GM18517 (cell line): Measurements from ENCODE around the gene TBL1X.
"Not testable (repeated sequence)": the region's sequence is repeated elsewhere in the genome, so short reads cannot be mapped to it uniquely, and the experiment has no call there.

Source experiments
- ATAC-seq: cut with Tn5 transposase; IDR thresholded peaks from one replicate; pipeline ENCODE4 v1.9.1; 2021; ENCODE audit warnings: mild to moderate bottlenecking, moderate library complexity; ENCODE audit not compliant: unreplicated experiment

The TBL1X gene

DNA sequence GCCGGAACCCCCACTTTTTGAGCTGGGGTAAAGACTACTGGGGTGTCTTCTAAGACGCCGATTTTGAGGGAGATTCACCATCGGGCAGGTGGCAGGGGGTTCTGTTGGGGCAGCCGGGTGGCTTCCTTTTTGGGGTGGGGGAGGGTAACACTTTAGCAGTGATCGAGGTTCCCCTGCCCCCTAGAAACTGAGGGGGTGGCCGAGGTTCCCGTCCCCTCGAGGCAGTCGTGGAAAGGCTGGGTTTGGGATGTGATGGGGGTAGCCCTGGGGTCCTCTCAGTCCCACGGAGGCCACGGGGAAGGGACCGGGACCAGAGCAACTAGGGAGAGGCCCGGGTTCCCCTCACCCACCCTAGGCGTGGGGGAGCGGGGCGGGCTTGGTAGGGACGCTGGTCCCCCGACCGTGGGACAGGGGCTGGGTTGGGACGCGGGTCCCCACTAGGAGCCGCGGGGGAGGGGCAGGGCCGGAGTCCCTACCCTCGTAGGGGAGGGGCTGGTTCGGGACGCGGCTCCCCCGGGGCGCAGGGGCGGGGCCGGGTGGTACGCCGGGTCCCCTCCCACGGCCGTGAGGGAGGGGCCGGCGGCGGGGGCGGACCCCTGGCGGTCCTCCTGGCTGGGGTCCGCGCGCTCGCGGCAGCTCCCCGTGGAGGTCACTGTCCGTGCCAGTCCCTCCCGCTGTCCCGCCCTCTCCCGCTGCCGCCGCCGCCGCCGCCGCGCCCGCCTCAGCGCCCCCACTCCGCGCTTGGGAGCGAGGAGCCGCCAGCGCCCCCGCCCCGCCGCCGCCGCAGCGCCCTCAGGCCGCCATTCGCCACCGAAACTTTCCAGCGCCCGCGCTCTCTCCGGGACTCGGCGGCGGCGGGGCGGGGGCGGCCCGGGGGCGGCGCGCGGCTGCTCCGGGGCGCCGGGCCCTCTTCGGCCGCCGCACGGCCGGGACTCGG is at the start of gene TBL1X:
Gene TBL1X (plus strand): TSS at position 624 of the 937 bp plus-strand sequence. CDS start 188,529 bp downstream, outside the sequence.
- no peak for ATAC-seq

DNA sequence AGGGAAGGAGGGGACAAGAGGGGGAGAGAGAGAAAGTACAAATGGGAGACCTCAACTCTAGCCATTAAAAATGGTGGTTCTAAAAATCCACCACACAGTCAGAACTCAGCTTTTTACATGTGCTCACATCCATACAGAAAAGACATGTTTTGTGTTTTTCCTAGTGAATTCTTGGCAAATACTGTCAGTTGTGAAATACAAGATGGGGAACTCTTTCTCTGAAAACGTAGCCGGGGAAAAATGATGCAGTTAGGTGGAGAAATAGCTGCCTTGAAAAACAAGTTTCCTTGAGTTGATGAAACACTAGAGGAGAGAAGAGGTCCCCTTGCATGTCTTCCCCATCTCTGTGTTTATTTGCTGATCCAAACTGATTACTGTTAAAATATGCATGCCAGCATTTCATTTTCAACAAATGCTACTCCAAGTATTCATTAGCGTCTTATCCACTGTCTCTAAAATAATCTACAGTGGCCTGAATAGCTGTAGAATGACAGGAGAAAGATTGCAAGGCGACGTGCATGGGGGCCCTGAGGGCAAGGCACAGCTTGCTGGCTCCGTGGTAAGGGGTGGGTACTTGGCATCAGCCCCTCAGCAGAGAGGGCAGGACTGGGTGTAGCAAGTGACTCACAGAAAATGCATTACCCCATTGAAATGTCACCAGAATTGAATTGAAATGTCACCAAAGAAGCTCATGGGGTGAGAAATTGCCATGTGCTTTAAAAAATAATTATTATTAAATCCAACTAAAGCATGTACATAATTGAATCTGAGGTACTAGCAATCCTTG is 48.1 kb upstream of the TBL1X start:
- ATAC-seq = no peak

- no peak for ATAC-seq
These were observed 46.6 kb upstream of the TBL1X start for GRCh38 chrX:9418262-9418661.

DNA sequence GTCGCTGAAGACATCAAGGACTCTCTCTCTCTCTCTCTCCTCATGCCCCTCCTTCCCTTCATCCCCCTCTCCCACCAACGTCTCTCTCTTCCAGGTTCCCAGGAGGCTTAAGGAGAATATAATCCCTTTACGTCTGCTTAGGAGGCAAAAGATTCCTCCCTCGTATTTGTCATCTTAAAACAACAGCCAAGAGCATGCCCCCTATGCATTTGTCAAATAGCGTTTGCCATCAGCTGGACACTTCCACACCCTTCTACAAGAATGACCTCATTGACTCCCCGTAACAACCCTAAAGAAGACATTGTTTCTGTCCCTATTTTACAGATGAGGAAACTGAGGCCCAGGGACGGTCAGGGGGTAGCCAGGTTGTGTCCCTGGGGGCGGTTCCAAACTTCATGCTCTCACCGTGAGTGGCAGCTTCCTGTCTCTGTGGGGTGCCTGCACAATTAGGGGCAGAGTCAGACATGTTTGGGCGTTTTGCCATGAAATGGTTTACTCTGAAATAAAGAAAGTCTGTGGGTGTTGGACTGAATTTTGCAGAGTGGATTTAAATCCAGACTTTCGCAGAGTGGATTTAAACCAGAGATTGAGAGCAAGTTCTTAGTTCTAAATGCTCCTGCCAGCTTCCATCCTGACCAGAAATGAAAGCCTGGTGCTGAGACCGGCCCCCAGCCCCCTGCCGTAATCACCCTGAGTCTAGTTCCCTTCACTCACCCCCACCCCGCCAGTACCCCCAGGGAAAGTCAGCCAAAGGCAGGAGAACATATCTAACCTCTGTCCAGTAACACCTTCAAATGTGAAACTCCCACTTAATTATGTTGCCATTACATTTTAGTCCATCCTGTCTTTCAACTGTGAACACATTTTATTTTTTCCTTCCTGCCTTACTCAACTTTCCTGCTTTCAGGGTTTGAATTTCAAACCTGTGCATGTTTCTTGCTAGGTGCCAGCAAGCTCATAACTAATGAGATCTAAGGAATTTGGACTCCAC is 44.3 kb upstream of the TBL1X start:
- no peak for ATAC-seq

DNA sequence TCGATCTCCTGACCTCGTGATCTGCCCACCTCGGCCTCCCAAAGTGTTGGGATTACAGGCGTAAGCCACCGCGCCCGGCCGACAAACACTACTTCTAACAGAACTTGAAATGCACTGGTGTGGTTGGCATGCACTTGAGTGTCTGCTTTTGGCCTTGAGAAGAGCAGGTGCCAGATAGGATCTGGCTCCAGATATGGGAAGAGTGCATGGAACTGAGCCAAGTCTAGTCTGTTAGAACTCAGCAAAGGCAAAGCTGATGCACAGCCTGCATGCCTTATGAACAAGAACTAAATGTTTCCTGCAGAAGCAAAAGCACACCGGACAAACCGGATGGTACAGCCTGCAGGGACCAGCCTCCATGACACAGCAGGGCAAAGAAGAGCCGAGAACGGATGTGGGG is 35.1 kb upstream of the TBL1X start:
- no peak for ATAC-seq

- ATAC-seq = no peak
These were observed 34.4 kb upstream of the TBL1X start for GRCh38 chrX:9430346-9430921.

GRCh38 chrX:9431281-9431680 is 33.6 kb upstream of the TBL1X start:
- no peak for ATAC-seq

- ATAC-seq = no peak
These were observed 31.3 kb upstream of the TBL1X start for GRCh38 chrX:9433596-9433995.

GRCh38 chrX:9434051-9434550 is 30.8 kb upstream of the TBL1X start:
- no peak for ATAC-seq

GRCh38 chrX:9435086-9435485 is 29.8 kb upstream of the TBL1X start:
- not testable (repeated sequence) for ATAC-seq

- ATAC-seq = no peak
These were observed 28.0 kb upstream of the TBL1X start for GRCh38 chrX:9436812-9437211.

DNA sequence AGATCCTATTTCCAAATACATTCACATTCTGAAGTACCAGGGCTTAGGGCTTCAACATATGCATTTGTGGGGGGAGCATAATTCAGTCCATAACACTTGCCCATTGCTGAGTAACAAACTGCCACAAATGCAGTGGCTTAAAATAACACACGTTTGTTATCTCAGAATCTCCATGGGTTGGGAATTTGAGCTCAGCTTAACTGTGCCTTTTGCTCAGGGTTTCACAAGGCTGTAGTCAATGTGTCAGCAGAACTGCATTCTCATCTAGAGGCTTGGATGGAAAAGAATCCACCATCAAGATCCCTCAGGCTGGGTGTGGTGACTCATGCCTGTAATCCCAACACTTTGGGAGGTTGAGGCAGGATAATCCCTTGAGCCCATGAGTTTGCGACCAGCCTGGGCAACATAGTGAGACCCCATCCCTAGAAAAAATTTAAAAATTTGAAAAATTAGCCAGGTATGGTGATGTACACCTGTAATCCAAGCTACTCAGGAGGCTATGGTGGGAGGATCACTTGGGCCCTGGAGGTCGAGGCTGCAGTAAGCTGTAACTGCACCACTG is 25.8 kb upstream of the TBL1X start:
- no peak for ATAC-seq

DNA sequence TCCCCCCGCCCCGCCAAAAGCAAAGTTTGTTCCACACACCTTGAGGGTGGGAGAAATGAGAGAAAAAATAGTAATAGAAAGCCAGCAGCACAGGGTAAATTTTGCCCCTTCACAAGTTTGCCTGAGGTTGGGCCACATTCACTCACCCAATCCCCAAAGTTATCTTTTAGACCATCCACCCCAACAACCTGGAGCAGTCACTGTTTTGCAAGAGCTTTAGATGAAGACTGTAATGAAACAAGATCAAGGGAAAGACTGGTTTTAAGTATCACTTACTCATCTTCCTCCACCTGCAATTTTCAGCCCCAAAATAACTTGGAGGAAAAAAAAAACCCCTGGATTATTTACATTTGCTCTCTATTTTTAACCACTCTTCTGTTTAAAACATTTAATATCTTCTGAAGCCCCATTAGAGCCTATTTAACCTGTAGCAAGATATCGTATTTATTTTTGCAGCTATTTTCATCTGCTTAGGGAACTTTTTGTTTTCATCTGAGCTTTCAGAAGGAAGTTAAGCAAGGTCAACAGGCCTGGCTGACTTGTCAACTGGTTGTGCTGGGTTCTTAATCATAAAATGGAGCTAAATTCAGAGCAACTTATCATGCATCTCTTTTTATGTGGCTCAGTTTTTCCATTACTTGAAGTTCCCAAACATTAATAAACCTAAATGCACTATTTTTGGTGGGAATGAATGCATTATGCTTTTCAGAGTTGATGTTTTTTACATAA is 24.6 kb upstream of the TBL1X start:
- no peak for ATAC-seq

GRCh38 chrX:9442056-9442455 is 22.8 kb upstream of the TBL1X start:
- ATAC-seq = no peak

DNA sequence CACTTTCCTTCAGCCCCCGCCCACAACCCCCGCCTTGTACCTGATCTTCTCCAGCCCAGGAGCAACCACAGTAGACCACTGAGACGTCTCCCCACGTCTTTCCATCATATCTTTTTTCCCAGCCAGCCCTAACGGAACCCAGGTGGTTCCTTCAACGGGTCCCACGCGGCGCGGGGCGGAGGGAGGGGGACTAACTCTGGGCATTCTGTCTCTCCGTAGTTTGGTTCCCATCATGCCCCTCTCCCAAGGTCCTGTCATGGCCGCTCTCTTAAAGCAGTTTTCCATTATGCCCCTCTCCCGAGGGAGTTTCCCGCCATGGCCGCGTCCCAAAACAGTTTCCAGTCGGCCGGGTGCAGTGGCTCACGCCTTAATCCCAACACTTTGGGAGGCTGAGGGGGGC is 21.5 kb upstream of the TBL1X start:
- no peak for ATAC-seq

DNA sequence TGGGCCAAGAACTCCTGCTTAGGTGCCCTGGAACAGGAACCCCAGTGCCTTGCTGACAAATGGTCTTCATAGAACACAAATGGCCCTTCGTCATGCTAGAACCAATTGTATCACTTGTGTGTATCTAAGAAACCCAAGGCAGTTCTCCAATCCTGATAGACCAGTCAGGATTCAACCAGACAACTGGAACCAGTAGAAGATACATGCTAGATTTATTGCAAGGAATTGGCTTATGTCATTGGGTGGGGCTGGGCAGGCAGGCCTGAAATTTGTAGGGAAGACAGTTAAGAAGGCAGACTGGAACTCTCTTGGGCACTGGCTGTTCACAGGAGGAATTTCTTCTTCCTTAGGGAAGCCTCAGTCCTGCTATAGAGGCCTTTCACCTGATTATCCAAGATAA is 17.0 kb upstream of the TBL1X start:
- no peak for ATAC-seq

- no peak for ATAC-seq
These were observed 8.4 kb upstream of the TBL1X start for GRCh38 chrX:9456250-9457074.

GRCh38 chrX:9458034-9458433 is 6.8 kb upstream of the TBL1X start:
- not testable (repeated sequence) for ATAC-seq
